ENCODE measurements around the gene MRPL20.
"Not testable (repeated sequence)": the region's sequence is repeated elsewhere in the genome, so short reads cannot be mapped to it uniquely, and the experiment has no call there.

Gene MRPL20

DNA sequence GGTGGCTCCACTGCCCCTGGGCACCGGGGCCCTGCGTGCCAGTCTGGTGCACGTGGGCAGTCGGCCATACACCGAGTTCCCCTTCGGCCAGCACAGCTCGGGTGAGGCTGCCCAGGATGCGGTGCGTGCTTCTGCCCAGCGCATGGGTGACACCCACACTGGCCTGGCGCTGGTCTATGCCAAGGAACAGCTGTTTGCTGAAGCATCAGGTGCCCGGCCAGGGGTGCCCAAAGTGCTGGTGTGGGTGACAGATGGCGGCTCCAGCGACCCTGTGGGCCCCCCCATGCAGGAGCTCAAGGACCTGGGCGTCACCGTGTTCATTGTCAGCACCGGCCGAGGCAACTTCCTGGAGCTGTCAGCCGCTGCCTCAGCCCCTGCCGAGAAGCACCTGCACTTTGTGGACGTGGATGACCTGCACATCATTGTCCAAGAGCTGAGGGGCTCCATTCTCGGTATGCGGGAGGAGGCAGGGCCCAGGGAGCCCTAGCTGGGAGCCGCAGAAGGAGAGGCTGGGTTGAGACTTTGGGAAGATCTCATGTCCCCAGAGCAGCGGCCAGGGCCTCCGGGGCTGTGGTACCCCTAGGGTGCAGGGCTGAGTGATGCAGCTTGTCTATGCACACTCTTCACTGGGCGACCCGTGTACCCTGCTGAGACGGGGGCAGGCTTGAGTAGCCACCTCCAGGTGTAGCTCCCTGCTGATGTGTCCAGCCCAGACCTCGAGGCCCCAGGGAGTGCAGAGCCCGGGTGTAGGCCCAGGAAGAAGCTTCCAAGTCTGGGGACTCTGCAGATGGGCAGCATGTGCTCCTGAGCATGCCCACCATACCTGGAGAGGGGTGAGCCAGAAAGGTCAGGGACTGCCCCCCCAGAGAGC lies 30.2 kb upstream of the MRPL20 start:
- no peak for DNase-seq

DNA sequence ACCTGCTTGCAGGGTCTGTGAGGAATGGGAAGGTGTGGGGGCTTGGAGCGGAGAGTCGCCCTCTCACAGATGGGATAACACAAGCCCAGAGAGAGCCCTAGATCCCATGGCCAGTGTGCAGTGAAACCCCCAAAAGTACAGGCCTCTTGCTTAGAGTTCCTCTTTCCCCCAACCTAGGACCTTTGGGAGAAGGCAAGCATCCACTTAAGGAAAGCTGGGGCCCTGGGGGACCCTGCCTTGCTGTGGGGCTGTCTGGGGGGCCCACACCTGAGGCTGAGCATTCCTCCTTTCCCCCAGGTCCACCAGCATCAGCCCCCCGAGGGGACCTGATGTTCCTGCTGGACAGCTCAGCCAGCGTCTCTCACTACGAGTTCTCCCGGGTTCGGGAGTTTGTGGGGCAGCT lies 29.5 kb upstream of the MRPL20 start:
- no peak for DNase-seq

- no peak for DNase-seq
Observed at GRCh38 chr1:1435911-1436629, 29.0 kb upstream of the MRPL20 start.

- peak; percentile 92 for DNase-seq
Observed at GRCh38 chr1:1435106-1435903, 28.2 kb upstream of the MRPL20 start, which contains the start of gene VWA1. TSS of gene VWA1 (plus strand) at chr1:1435690. CDS start at chr1:1435749, 59 bp downstream.

GRCh38 chr1:1434824-1435105 lies 27.7 kb upstream of the MRPL20 start:
- DNase-seq: no peak

DNA sequence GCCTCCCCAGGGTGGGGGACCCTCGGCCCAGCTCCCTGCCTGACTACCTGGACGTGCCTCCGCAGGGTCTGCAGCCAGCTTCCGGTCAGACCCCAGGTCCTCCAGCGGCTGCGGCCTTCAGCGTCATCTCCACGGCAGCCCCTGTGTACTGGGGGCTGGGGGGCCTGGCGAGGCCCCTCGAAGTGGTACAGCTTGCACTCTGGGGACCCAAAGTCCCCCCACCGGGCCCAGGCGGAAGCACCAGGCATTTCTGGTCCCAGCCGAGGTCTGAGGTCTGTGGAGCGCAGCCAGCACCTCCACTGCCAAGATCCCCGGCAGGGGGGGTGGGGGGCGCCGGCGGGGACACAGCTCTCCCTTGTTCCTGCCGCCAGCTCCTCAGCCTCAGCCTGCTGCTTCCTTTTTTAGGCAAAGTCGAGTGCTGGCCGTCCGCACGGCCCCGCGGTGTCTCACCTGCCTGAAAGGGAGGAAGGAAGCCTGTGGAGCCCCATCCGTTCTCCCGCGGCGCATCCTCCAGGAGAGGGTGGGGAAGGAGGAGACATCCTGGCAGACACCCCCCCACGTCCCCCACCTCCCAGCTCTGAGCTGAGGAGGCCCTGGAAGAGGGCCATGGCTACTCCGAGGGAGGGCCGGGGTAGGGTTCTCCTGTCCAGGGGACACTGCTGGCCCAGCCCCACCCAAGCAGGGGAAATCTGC lies 27.2 kb upstream of the MRPL20 start:
- peak; percentile 43 for DNase-seq

- peak; percentile 74 for DNase-seq
Observed at GRCh38 chr1:1433804-1434130, 26.7 kb upstream of the MRPL20 start.

- peak; percentile 100 for DNase-seq
Observed at GRCh38 chr1:1432951-1433803, 26.1 kb upstream of the MRPL20 start.

DNA sequence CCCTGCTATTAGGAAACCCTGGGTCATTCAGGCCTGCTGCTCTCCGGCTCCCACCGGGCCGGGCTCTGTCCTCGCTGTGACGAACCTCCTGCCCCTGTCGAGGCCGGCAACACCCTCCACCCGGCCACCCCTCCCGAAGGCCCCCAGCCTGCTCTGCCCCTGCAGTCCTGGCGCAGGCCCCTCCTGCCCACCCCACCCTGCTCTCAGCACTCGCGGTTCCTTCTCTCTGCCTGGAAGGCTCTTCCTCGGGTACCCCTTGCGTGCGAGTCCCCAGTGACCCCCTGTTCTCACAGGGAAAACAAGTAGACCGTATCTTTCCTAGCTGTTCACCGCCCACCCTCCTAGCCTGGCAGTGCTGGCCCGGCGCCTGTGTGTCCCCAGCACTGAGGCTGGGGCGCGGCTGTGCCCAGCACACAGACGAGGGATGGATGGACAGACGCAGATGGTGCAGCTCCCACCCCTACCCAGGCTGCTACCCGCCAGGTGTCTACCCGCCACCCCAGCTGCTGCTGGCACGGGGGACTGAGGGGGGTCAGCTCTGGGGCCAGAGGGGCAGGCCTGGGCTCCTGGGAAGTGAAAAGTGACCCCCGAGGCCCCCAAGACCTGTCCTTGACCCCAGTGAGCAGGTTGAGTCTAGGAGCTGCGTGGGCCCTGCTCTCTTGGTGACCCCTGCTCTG lies 25.3 kb upstream of the MRPL20 start:
- peak; percentile 51 for DNase-seq

- DNase-seq: peak; percentile 62
Observed at GRCh38 chr1:1431845-1432273, 24.8 kb upstream of the MRPL20 start.

- no peak for DNase-seq
Observed at GRCh38 chr1:1430992-1431844, 24.1 kb upstream of the MRPL20 start.

DNA sequence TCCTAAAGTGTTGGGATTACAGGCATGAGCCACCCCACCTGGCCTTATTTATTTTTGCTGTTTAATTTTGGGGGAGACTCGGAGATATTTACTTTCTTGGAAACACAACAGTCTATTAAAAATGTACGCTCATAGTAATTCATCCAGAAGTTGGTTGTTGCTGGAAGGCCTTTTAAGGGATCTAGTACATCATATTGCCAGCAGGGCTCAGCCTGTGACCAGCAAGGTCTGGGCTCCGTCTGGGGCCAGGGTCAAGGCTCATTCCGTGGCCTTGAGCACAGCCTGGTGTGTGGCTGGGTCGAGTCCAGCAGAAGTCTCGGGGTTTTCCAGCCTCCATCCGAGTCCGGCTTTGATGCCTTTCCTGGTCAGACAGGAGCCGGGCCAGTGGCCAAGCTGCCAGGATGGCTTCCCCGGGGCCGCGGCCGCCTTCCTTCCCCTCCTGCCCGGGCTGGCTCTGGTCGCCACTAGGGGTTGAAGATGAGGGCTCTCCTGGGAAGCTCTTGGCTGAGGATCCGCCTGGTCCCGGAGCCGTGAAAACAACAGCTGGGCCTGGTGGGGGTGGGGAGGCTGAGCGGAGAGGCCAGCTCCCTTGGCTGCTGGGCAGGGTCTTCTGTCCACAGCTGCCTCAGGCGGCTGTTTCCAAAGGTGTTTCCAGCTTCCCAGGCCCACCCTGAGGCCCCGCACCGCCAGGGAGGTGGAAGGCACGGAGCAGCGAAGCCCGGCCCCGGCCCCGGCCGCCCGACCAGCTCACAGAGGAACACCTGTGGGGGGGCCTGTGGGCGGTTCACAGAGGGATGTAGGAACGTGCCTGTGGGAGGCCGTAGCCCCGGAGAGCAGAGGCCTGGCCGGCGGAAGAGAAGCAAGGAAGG lies 23.3 kb upstream of the MRPL20 start:
- DNase-seq: peak; percentile 99

- DNase-seq: peak; percentile 94
Observed at GRCh38 chr1:1429671-1430073, 22.6 kb upstream of the MRPL20 start.

GRCh38 chr1:1428967-1429366 lies 21.9 kb upstream of the MRPL20 start:
- not testable (repeated sequence) for DNase-seq

- no peak for DNase-seq
Observed at GRCh38 chr1:1428174-1428573, 21.1 kb upstream of the MRPL20 start.

DNA sequence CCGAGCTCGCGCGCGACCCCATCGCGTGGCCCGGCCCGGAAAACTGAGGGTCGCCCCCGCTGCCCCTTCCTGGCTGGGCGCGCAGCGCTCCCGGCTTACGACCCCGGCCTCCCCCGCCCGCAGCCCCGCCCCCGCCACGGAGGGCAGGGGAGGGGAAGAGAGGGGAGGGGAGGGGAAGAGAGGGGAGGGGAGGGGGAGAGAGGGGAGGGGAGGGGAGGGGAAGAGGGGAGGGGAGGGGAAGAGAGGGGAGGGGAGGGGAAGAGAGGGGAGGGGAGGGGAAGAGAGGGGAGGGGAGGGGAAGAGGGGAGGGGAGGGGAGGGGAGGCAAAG lies 20.7 kb upstream of the MRPL20 start:
- DNase-seq: no peak

GRCh38 chr1:1427106-1427819 lies 20.2 kb upstream of the MRPL20 start:
- DNase-seq: peak; percentile 96

- DNase-seq: no peak
Observed at GRCh38 chr1:1426496-1427105, 19.5 kb upstream of the MRPL20 start.
